Keratinocyte (primary cell): Measurements from ENCODE around the gene TPCN1. TPM values are rescaled to one million over a fixed set of nuclear protein-coding genes. Genes with fewer than 3 reads are reported as not detected.

ENCODE experiments used
- DNase-seq: peaks from one replicate; pipeline ENCODE4 v3.0.0-alpha.2; 2011; ENCODE audit warnings: low read depth, missing footprints, low spot score
- FAIRE-seq: peaks from 2 replicates; lab custom pipeline; 2011; peaks lifted over from hg19 to GRCh38; lab: Jason Lieb, UNC
- H2AFZ ChIP-seq: 2 replicates; pipeline ENCODE4 v1.6.0; 2012; ENCODE audit warnings: low read length, control low read depth, inconsistent platforms; ENCODE audit not compliant: control insufficient read depth
- H3K27ac ChIP-seq: 2 replicates; pipeline ENCODE4 v1.5.1; 2011; ENCODE audit warnings: low read length; ENCODE audit not compliant: control insufficient read depth, insufficient read depth
- H3K27me3 ChIP-seq: 3 replicates; pipeline ENCODE4 v1.6.0; 2011; ENCODE audit warnings: low read length; ENCODE audit not compliant: control insufficient read depth, insufficient read depth; ENCODE audit errors: extremely low read depth
- H3K36me3 ChIP-seq, 2 experiments: 2 replicates in 1 of 2; 3 replicates in 1 of 2; pipeline ENCODE4 v1.5.1; 2011; ENCODE audit warnings: low read length in 2 of 2, mild to moderate bottlenecking in 1 of 2; ENCODE audit not compliant: control insufficient read depth in 2 of 2, insufficient read depth in 2 of 2; ENCODE audit errors: extremely low read depth in 1 of 2
- H3K4me1 ChIP-seq: 3 replicates; pipeline ENCODE4 v1.5.1; 2011; ENCODE audit warnings: low read length; ENCODE audit not compliant: control insufficient read depth, insufficient read depth; ENCODE audit errors: extremely low read depth
- H3K4me2 ChIP-seq: 3 replicates; pipeline ENCODE4 v1.6.0; 2011; ENCODE audit warnings: low read depth, low read length; ENCODE audit not compliant: control insufficient read depth, insufficient read depth; ENCODE audit errors: extremely low read depth
- H3K4me3 ChIP-seq, 3 experiments: fragments of 200-600 bp in 1 of 3; sonication (generic) in 1 of 3; 2 replicates in 2 of 3; 3 replicates in 1 of 3; pipeline ENCODE4 v1.5.1; 2011 to 2016; ENCODE audit warnings: low read length in 3 of 3, mild to moderate bottlenecking in 3 of 3, control low read depth in 2 of 3, inconsistent platforms in 1 of 3, low read depth in 1 of 3, mixed read lengths in 1 of 3, mixed run types in 1 of 3, moderate library complexity in 1 of 3; ENCODE audit not compliant: control insufficient read depth in 2 of 3, insufficient read depth in 2 of 3; ENCODE audit errors: extremely low read depth in 1 of 3
- H3K79me2 ChIP-seq: 2 replicates; pipeline ENCODE4 v1.6.0; 2012; ENCODE audit warnings: low read length; ENCODE audit not compliant: control insufficient read depth, insufficient read depth
- H3K9ac ChIP-seq: 3 replicates; pipeline ENCODE4 v1.6.0; 2011; ENCODE audit warnings: low read length; ENCODE audit not compliant: control insufficient read depth, insufficient read depth; ENCODE audit errors: extremely low read depth
- H3K9me1 ChIP-seq: 3 replicates; pipeline ENCODE4 v1.6.0; 2011; ENCODE audit warnings: low read length; ENCODE audit not compliant: control insufficient read depth, insufficient read depth; ENCODE audit errors: extremely low read depth
- H3K9me3 ChIP-seq: 2 replicates; pipeline ENCODE4 v1.5.1; 2012; ENCODE audit warnings: low read depth, low read length; ENCODE audit not compliant: control insufficient read depth
- H4K20me1 ChIP-seq: 3 replicates; pipeline ENCODE4 v1.6.0; 2011; ENCODE audit warnings: low read length; ENCODE audit not compliant: control insufficient read depth, insufficient read depth; ENCODE audit errors: extremely low read depth
- EZH2 ChIP-seq: IDR thresholded peaks from one replicate; pipeline ENCODE4 v1.6.1; 2012; ENCODE audit warnings: inconsistent platforms, mild to moderate bottlenecking, low read length, moderate library complexity
- dilution Hi-C: fragments of 300-500 bp; cut with MboI; formaldehyde crosslinking; loops from one replicate; pipeline ENCODE4 v1.7.0; 2020; ENCODE audit warnings: low sequenced_read_pairs; ENCODE audit not compliant: extremely low pct_ligation_motif_present
- polyA plus RNA-seq, 5 experiments: library from polyadenylated mRNA; depleted of rRNA in 3 of 5; stranded (reverse) in 3 of 5; stranded (forward) in 1 of 5; unstranded in 1 of 5; fragments of >200 nt; gene quantifications; 1 replicate in 1 of 5; 2 replicates in 3 of 5; 3 replicates in 1 of 5; pipeline versions ENCODE4 v1.2.1 to v1.2.3, GENCODE V29; 2011 to 2012; ENCODE audit warnings: missing spikeins in 2 of 5, low read depth in 1 of 5, low replicate concordance in 1 of 5
- TF ChIP-seq, protein P1 (sequence below), 3 experiments: IDR thresholded peaks in 1 of 3; conservative IDR thresholded peaks in 1 of 3; optimal IDR thresholded peaks in 1 of 3; 2 replicates in 2 of 3; 3 replicates in 1 of 3; pipeline versions ENCODE3 to v1.5.1; 2011; ENCODE audit warnings: low read length in 3 of 3, mild to moderate bottlenecking in 3 of 3, moderate library complexity in 2 of 3, control low read depth in 1 of 3, inconsistent platforms in 1 of 3; ENCODE audit not compliant: insufficient read depth in 2 of 3; ENCODE audit errors: extremely low read depth in 1 of 3

Gene TPCN1
- polyA plus RNA-seq, 1 donor (not counting 4 experiments of a cell fraction or from before 2014, with no cell fraction given) = 6.8 TPM

DNA sequence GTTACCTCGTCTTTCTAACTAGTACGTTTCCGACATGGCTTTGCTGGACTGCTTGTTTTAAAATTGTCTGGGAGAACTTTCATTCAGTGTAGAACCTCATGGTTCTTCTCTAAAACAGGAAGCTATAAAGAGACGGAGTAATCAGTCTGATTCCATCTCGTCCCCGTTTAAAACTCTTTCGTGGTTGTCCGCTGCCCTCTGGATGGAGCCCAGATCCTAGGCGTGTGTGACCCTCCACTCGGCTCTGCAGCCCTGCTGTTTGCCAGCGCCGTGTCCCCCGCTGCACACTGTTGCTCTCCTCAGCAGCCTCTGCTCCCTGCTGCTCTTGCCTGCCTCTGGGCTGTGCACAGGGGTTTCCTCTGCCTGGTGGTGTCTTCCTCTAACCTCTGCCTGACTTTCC lies 63.5 kb downstream of the TPCN1 start:
- no peak overlapping the region for H3K4me3 ChIP-seq
- no peaks in the 10 kb centered on the region for H4K20me1 ChIP-seq
- no peak for TF ChIP-seq EZH2
- TF ChIP-seq, protein P1, sequence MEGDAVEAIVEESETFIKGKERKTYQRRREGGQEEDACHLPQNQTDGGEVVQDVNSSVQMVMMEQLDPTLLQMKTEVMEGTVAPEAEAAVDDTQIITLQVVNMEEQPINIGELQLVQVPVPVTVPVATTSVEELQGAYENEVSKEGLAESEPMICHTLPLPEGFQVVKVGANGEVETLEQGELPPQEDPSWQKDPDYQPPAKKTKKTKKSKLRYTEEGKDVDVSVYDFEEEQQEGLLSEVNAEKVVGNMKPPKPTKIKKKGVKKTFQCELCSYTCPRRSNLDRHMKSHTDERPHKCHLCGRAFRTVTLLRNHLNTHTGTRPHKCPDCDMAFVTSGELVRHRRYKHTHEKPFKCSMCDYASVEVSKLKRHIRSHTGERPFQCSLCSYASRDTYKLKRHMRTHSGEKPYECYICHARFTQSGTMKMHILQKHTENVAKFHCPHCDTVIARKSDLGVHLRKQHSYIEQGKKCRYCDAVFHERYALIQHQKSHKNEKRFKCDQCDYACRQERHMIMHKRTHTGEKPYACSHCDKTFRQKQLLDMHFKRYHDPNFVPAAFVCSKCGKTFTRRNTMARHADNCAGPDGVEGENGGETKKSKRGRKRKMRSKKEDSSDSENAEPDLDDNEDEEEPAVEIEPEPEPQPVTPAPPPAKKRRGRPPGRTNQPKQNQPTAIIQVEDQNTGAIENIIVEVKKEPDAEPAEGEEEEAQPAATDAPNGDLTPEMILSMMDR (optimal IDR thresholded peaks at IDR 0.05 in 1 of 3, IDR thresholded peaks at IDR 0.05 in 1 of 3, conservative IDR thresholded peaks at IDR 0.05 in 1 of 3; ENCODE audit: extremely low read depth in 1 of 3, insufficient read depth in 2 of 3, low read length in 3 of 3) = no peak
- no peak overlapping the region for H3K27ac ChIP-seq
- H3K79me2 ChIP-seq = no peaks in the 10 kb centered on the region
- no peak overlapping the region for H3K9ac ChIP-seq
- no peak overlapping the region for H3K4me2 ChIP-seq
- dilution Hi-C loops = no loop called here
- H3K9me1 ChIP-seq = no peaks in the 10 kb centered on the region
- no peaks in the 10 kb centered on the region for H3K4me1 ChIP-seq
- no peak for DNase-seq
- no peak overlapping the region for H2AFZ ChIP-seq
- no peaks in the 10 kb centered on the region for H3K27me3 ChIP-seq
- H3K9me3 ChIP-seq = no peaks in the 10 kb centered on the region
- FAIRE-seq = no peak
- H3K36me3 ChIP-seq = peaks cover 0 to 10% of the 10 kb centered on the region in 2 experiments

GRCh38 chr12:113285679-113286610 lies 64.7 kb downstream of the TPCN1 start:
- H4K20me1 ChIP-seq = no peaks in the 10 kb centered on the region
- FAIRE-seq (no peak), DNase-seq (no peak)
- H3K9me3 ChIP-seq = no peaks in the 10 kb centered on the region
- no peak overlapping the region for H2AFZ ChIP-seq
- H3K36me3 ChIP-seq = peaks cover 0 to 16% of the 10 kb centered on the region in 2 experiments
- H3K27ac ChIP-seq = no peak overlapping the region
- H3K27me3 ChIP-seq = no peaks in the 10 kb centered on the region
- H3K9ac ChIP-seq = no peak overlapping the region
- no peaks in the 10 kb centered on the region for H3K79me2 ChIP-seq
- no peaks in the 10 kb centered on the region for H3K4me1 ChIP-seq
- H3K4me2 ChIP-seq = no peak overlapping the region
- no peaks in the 10 kb centered on the region for H3K9me1 ChIP-seq
- dilution Hi-C loops = no loop called here
- no peak overlapping the region for H3K4me3 ChIP-seq
- TF ChIP-seq, protein P1 (optimal IDR thresholded peaks at IDR 0.05 in 1 of 3, IDR thresholded peaks at IDR 0.05 in 1 of 3, conservative IDR thresholded peaks at IDR 0.05 in 1 of 3; ENCODE audit: extremely low read depth in 1 of 3, insufficient read depth in 2 of 3, low read length in 3 of 3) = no peak
- TF ChIP-seq EZH2 = no peak
